Hepatocyte (in vitro differentiated cells): ENCODE data around the gene UBTF.

Experiments
- EZH2 ChIP-seq: fragments of 200-600 bp; sonication (generic); IDR thresholded peaks from 2 replicates; pipeline ENCODE4 v1.6.1; 2016; ENCODE audit warnings: antibody characterized with exemption, mild to moderate bottlenecking, borderline replicate concordance
- EZH2phosphoT487 ChIP-seq: fragments of 200-600 bp; sonication (generic); IDR thresholded peaks from one replicate; pipeline ENCODE4 v1.6.1; 2018; ENCODE audit warnings: antibody characterized with exemption, mild to moderate bottlenecking, low read depth, moderate library complexity; ENCODE audit not compliant: unreplicated experiment, severe bottlenecking
- TF ChIP-seq, protein P1 (sequence below): fragments of 200-600 bp; sonication (generic); IDR thresholded peaks from 2 replicates; pipeline ENCODE4 v1.5.1; 2016; ENCODE audit warnings: antibody characterized with exemption, mild to moderate bottlenecking; ENCODE audit not compliant: poor library complexity

GRCh38 chr17:44257815-44258760 is 38.6 kb upstream of the UBTF start:
- TF ChIP-seq, protein P1, sequence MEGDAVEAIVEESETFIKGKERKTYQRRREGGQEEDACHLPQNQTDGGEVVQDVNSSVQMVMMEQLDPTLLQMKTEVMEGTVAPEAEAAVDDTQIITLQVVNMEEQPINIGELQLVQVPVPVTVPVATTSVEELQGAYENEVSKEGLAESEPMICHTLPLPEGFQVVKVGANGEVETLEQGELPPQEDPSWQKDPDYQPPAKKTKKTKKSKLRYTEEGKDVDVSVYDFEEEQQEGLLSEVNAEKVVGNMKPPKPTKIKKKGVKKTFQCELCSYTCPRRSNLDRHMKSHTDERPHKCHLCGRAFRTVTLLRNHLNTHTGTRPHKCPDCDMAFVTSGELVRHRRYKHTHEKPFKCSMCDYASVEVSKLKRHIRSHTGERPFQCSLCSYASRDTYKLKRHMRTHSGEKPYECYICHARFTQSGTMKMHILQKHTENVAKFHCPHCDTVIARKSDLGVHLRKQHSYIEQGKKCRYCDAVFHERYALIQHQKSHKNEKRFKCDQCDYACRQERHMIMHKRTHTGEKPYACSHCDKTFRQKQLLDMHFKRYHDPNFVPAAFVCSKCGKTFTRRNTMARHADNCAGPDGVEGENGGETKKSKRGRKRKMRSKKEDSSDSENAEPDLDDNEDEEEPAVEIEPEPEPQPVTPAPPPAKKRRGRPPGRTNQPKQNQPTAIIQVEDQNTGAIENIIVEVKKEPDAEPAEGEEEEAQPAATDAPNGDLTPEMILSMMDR = no peak
- no peak for TF ChIP-seq EZH2
- no peak for TF ChIP-seq EZH2phosphoT487
